Stomach smooth muscle (tissue), 2 donors: ENCODE results near the gene PLPP4.
"Not testable (repeated sequence)": the region's sequence is repeated elsewhere in the genome, so short reads cannot be mapped to it uniquely, and the experiment has no call there.

Experiments
- H3K27ac ChIP-seq: one replicate; pipeline ENCODE4 v1.7.0; 2013; ENCODE audit warnings: mild to moderate bottlenecking, low read length, inconsistent platforms
- H3K27me3 ChIP-seq, 2 donors: one replicate each; pipeline ENCODE4 v1.7.0; 2013; ENCODE audit warnings: low read length in 2 of 2; ENCODE audit not compliant: insufficient read depth in 2 of 2, control insufficient read depth in 1 of 2
- H3K36me3 ChIP-seq, 2 donors: one replicate each; pipeline ENCODE4 v1.7.0; 2013; ENCODE audit warnings: low read length in 2 of 2; ENCODE audit not compliant: control insufficient read depth in 2 of 2, insufficient read depth in 2 of 2
- H3K4me1 ChIP-seq: one replicate; pipeline ENCODE4 v1.7.0; 2013; ENCODE audit warnings: low read length; ENCODE audit not compliant: control insufficient read depth, insufficient read depth
- H3K4me3 ChIP-seq, 2 donors: one replicate each; pipeline ENCODE4 v1.7.0; 2013; ENCODE audit warnings: low read length in 2 of 2
- H3K9ac ChIP-seq, 2 donors: one replicate each; pipeline ENCODE4 v1.7.0; 2013; ENCODE audit warnings: low read length in 2 of 2, mild to moderate bottlenecking in 1 of 2
- H3K9me3 ChIP-seq, 2 donors: one replicate each; pipeline ENCODE4 v1.7.0; 2013; ENCODE audit warnings: low read length in 2 of 2; ENCODE audit not compliant: control insufficient read depth in 2 of 2
- donor health status: healthy.
- donor health status: Pancreatic carcinoma.

PLPP4 gene

DNA sequence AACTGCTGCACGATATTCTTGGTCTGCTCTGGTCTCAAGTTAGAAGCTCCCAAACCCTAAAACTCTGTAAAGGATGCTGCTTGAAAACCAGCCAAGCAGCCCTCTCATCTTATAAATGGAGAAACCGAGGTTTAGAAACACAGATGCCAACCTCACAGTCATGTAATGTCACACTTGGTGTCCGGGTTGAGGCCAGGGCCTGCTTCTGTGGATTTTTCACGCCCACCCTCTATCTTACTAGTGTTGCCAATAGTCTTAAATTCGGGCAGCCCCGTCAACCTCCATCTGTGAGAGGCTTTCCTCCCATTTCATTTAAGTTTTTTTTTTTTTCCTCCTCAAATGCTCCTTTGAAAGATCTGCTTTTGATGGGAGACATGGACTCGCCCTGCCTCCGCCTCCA lies 28.9 kb downstream of the PLPP4 start:
- H3K27ac ChIP-seq = no peak overlapping the region
- no peaks in the 10 kb centered on the region for H3K27me3 ChIP-seq
- no peak overlapping the region for H3K9ac ChIP-seq
- no peaks in the 10 kb centered on the region for H3K36me3 ChIP-seq
- no peaks in the 10 kb centered on the region for H3K4me1 ChIP-seq
- H3K4me3 ChIP-seq = no peak overlapping the region
- peaks cover 0 to 3% of the 10 kb centered on the region in 2 donors for H3K9me3 ChIP-seq

DNA sequence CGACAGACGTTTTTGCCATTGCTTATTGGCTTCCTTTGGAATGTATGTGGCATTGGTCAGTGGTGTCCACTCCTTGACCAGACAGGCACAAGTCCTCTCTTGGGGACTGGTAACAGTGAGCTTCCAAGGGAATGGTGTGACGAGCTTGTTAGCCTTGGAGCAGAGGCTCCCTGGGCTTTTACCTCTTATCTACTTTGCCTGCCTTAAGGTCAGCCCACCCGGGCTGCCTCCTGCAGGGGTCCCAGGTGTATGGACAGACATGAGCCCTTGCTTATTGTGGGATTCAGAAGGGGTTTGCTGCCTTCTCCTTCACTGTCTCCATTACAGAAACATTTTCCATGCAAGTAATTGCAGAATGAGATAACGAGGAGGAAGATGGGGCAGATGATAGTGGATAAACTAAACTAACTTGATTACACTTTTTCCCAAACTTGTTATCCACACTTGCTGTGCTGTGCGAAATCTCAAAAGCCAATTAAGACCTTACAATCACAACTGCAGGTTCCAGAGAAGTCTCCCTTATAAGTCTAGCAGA lies 29.7 kb downstream of the PLPP4 start:
- H3K36me3 ChIP-seq = no peaks in the 10 kb centered on the region
- no peak overlapping the region for H3K9ac ChIP-seq
- no peak overlapping the region for H3K27ac ChIP-seq
- H3K4me1 ChIP-seq = no peaks in the 10 kb centered on the region
- H3K9me3 ChIP-seq = no peaks in the 10 kb centered on the region
- H3K4me3 ChIP-seq = no peak overlapping the region
- no peaks in the 10 kb centered on the region for H3K27me3 ChIP-seq

GRCh38 chr10:120490288-120490687 lies 33.3 kb downstream of the PLPP4 start:
- H3K9ac ChIP-seq = no peak overlapping the region

DNA sequence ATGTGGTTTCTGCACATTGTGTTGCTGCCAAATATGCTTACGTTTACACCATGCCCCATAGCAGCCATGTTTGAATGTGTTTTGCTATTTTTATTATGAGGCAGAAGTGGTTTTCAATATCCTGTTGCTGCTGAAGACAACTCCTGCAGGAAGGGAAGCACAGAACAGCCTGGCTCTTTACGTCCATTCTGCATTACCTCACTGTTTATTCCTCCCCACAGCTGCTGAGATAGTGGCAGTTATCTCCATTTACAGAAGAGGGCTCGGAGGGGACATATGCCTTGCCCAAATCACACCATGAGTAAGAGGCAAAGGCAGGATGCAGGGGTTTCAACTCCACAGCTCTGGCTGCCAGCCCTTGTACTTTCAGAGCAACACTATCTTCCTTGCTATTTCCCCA lies 35.3 kb downstream of the PLPP4 start:
- Histone ChIP-seq H3K9me3 (no peaks in the 10 kb centered on the region), H3K27me3 (no peaks in the 10 kb centered on the region), H3K9ac (no peak overlapping the region), H3K4me1 (no peaks in the 10 kb centered on the region), H3K27ac (no peak overlapping the region), H3K4me3 (no peak overlapping the region), H3K36me3 (no peaks in the 10 kb centered on the region)

More at GRCh38 chr10:120490288-120490687, 33.3 kb downstream of the PLPP4 start:
- Histone ChIP-seq H3K4me3 (no peak overlapping the region), H3K9me3 (no peaks in the 10 kb centered on the region), H3K27ac (no peak overlapping the region), H3K36me3 (no peaks in the 10 kb centered on the region), H3K27me3 (no peaks in the 10 kb centered on the region), H3K4me1 (no peaks in the 10 kb centered on the region)

- Histone ChIP-seq H3K27ac (no peak overlapping the region), H3K36me3 (no peaks in the 10 kb centered on the region), H3K4me1 (no peaks in the 10 kb centered on the region), H3K4me3 (no peak overlapping the region), H3K27me3 (no peaks in the 10 kb centered on the region), H3K9me3 (no peaks in the 10 kb centered on the region), H3K9ac (no peak overlapping the region)
Measured at GRCh38 chr10:120493411-120494312, 36.6 kb downstream of the PLPP4 start.

DNA sequence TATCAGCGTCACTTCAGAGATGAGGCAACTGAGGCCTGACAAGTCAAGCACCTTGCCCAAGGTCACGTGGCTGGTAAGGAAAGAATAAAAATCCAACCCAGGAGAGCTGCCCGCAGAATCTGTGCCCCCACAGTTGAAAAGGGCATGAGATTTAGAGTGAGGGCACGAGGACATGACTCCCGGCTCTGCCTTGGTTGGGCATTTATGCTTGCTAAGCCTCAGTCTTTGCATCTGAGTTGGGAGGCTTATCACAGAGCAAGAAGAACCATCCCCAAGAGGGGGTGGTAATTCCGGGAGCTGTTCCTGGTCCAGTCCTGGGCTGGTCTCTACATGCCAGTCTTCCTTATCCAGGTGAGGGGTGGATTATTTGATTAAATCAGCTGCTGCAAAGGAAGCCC lies 37.3 kb downstream of the PLPP4 start:
- no peak overlapping the region for H3K9ac ChIP-seq
- H3K27ac ChIP-seq = no peak overlapping the region
- no peaks in the 10 kb centered on the region for H3K27me3 ChIP-seq
- no peak overlapping the region for H3K4me3 ChIP-seq
- H3K9me3 ChIP-seq = no peaks in the 10 kb centered on the region
- no peaks in the 10 kb centered on the region for H3K4me1 ChIP-seq
- H3K36me3 ChIP-seq = no peaks in the 10 kb centered on the region

- H3K4me3 ChIP-seq = no peak overlapping the region
- H3K36me3 ChIP-seq = no peaks in the 10 kb centered on the region
- H3K9me3 ChIP-seq = no peaks in the 10 kb centered on the region
- H3K27ac ChIP-seq = no peak overlapping the region
- no peaks in the 10 kb centered on the region for H3K4me1 ChIP-seq
- H3K9ac ChIP-seq = no peak overlapping the region
- H3K27me3 ChIP-seq = no peaks in the 10 kb centered on the region
Measured at GRCh38 chr10:120495226-120496009, 38.4 kb downstream of the PLPP4 start.

GRCh38 chr10:120499883-120500282 lies 42.9 kb downstream of the PLPP4 start:
- Histone ChIP-seq H3K9me3 (no peaks in the 10 kb centered on the region), H3K27ac (no peak overlapping the region), H3K27me3 (no peaks in the 10 kb centered on the region), H3K4me3 (no peak overlapping the region), H3K9ac (no peak overlapping the region), H3K36me3 (no peaks in the 10 kb centered on the region), H3K4me1 (no peaks in the 10 kb centered on the region)

DNA sequence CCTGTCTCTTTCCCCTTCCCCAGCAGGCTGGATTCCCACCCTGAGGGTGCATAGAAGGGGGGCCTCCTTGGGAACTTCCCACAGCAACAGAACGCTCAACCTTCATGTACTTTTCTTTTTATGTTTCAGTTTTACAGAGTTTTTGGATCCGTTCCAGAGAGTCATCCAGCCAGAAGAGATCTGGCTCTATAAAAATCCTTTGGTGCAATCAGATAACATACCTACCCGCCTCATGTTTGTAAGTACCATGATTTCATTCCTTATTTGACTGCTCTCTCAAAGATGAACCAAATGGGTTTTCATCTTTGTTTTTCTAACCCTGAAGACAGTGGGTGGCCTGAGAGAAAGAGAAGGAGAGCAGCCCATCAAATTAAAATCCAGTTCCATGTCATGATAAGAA lies 46.7 kb downstream of the PLPP4 start:
- Histone ChIP-seq H3K36me3 (no peaks in the 10 kb centered on the region), H3K4me1 (no peaks in the 10 kb centered on the region), H3K9me3 (no peaks in the 10 kb centered on the region), H3K4me3 (no peak overlapping the region), H3K27ac (no peak overlapping the region), H3K9ac (no peak overlapping the region), H3K27me3 (no peaks in the 10 kb centered on the region)

DNA sequence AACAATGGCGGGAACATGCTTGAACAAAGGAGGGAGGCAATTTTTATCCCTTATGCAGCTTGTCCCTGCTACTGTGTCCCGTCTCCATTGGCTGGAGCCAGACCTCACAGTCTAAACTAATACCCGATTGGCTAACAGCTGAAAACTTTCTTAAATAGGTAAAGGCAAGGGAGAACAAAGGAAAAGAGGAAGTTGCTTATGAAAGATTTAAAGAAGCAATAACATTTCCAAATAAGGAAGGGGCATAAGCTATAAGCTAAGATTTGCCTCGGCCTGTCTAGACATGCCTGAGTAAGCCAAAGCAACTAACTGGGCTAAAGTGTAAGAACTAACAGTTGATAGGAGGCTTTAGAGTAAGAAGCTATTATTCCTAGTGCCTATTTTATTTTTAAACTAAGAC lies 47.2 kb downstream of the PLPP4 start:
- H3K9ac ChIP-seq, H3K4me3 ChIP-seq, H3K36me3 ChIP-seq, H3K27ac ChIP-seq, H3K4me1 ChIP-seq, H3K27me3 ChIP-seq, H3K9me3 ChIP-seq: not testable (repeated sequence)
